HepG2 (cell line): Measurements from ENCODE around the gene ZNF331. TPM values are rescaled to one million over a fixed set of nuclear protein-coding genes. Genes with fewer than 3 reads are reported as not detected.
A peak's percentile ranks its signal among the peaks of the same experiment; 100 is the strongest.

Source experiments
- ASH2L ChIP-seq: fragments of 300-600, 200-600 bp; sonication (generic); IDR thresholded peaks from 2 replicates; pipeline ENCODE4 v1.7.0; 2017; ENCODE audit warnings: low read depth, mild to moderate bottlenecking, moderate library complexity, mixed read lengths, low read length; ENCODE audit not compliant: insufficient read length
- RNF2 ChIP-seq: fragments of 450-650 bp; conservative IDR thresholded peaks from 2 replicates; pipeline ENCODE4 v1.6.1; 2016; ENCODE audit warnings: low read depth
- SRSF9 ChIP-seq: fragments of 200-400 bp; formaldehyde crosslinking; IDR thresholded peaks from 2 replicates; pipeline ENCODE4 v1.6.1; 2018; ENCODE audit warnings: borderline replicate concordance, mild to moderate bottlenecking, low read depth, low read length; ENCODE audit not compliant: insufficient read depth, poor library complexity, severe bottlenecking
- ZGPAT ChIP-seq: IDR thresholded peaks from 2 replicates; pipeline ENCODE4 v1.6.1; 2016; ENCODE audit warnings: mild to moderate bottlenecking
- ZNF3 ChIP-seq: IDR thresholded peaks from 2 replicates; pipeline ENCODE4 v1.7.0; 2017; ENCODE audit warnings: inconsistent platforms
- polyA plus RNA-seq, 8 experiments: library from polyadenylated mRNA; depleted of rRNA in 3 of 8; stranded (reverse) in 7 of 8; unstranded in 1 of 8; fragments of >200 nt; fragmentation: Illumina TruSeq in 4 of 8; extraction: Trizol in 4 of 8; gene quantifications; 2 replicates each; pipeline versions ENCODE4 v1.2.1 to v1.2.3, GENCODE V29; 2011 to 2016; ENCODE audit warnings: low read depth in 4 of 8, missing spikeins in 1 of 8, mixed read lengths in 1 of 8; ENCODE audit not compliant: insufficient read depth in 1 of 8
- total RNA-seq, 5 experiments: library from RNA; depleted of rRNA; stranded (reverse); fragments of >200 nt; fragmentation: Illumina TruSeq; extraction: Trizol; gene quantifications; 2 replicates each; pipeline ENCODE4 v1.2.3, GENCODE V29; 2016; ENCODE audit warnings: low read depth in 1 of 5
- TF ChIP-seq, protein P1 (sequence below): sonication (generic); formaldehyde crosslinking; IDR thresholded peaks from 2 replicates; pipeline ENCODE4 v1.4.0; 2020; ENCODE audit warnings: missing genetic modification reagents

The ZNF331 gene
- total and polyA plus RNA-seq, 2 of the 13 experiments (the other 11 are each of a cell fraction or from before 2014, with no cell fraction given) = 8.2 to 13.3 TPM

DNA sequence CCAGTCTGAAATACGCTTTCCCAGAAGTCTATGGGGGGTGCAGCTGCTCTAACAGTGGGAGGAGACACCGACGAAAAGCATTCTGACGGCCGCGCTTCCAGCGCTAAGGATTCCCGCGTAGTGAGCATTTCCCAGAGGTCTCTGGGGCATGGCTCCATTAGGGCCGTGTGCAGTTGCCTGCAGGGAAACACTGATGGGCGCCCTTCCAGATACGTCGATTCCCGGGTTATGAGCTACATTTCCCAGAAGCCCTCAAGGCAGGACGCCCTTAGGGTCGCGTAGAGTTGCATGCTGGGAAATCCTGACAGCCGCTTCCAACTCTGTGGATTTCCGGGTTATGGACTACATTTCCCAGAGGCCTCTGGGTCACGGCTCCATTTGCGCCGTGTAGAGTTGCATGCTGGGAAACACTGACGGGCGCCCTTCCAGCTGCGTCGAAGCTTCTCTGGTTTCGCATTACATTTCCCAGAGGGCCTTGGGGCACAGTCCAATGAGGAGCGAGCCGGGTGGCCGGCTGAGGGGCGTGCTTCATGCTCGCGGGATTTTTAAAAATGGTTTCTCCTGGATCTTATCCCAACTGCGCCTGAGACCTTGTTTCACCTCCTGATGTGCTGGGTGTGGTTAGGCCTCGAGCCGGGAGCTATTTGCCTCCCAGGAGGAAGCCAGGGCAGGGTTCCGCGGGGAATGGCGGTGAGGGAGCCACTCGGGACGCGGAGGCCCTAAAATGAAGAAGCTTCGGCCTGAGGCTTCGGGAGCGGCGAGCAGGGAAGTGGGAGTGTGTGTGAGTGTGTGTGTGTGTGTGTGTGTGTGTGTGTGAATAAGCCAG, 17.2 kb upstream of the ZNF331 start (continued):
- TF ChIP-seq ZGPAT (peak; percentile 62; the same call in 1 of the 2 replicates), ZNF3 (CRISPR knock-in tag) (no peak), SRSF9 (no peak), RNF2 (no peak), ASH2L (peak; percentile 26)
- TF ChIP-seq, protein P1, sequence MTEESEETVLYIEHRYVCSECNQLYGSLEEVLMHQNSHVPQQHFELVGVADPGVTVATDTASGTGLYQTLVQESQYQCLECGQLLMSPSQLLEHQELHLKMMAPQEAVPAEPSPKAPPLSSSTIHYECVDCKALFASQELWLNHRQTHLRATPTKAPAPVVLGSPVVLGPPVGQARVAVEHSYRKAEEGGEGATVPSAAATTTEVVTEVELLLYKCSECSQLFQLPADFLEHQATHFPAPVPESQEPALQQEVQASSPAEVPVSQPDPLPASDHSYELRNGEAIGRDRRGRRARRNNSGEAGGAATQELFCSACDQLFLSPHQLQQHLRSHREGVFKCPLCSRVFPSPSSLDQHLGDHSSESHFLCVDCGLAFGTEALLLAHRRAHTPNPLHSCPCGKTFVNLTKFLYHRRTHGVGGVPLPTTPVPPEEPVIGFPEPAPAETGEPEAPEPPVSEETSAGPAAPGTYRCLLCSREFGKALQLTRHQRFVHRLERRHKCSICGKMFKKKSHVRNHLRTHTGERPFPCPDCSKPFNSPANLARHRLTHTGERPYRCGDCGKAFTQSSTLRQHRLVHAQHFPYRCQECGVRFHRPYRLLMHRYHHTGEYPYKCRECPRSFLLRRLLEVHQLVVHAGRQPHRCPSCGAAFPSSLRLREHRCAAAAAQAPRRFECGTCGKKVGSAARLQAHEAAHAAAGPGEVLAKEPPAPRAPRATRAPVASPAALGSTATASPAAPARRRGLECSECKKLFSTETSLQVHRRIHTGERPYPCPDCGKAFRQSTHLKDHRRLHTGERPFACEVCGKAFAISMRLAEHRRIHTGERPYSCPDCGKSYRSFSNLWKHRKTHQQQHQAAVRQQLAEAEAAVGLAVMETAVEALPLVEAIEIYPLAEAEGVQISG (CRISPR knock-in tag) = peak; percentile 58; the same call in 1 of the 2 replicates
